Lower leg skin (tissue), 3 donors: ENCODE data around the gene PTGIS.

Source experiments
- CTCF ChIP-seq, 3 donors: fragments of 450-650 bp; IDR thresholded peaks; one replicate each; pipeline ENCODE4 v1.5.1; 2016; ENCODE audit warnings: antibody characterized with exemption in 3 of 3, mild to moderate bottlenecking in 3 of 3, moderate library complexity in 2 of 3
- POLR2A ChIP-seq, 2 donors: fragments of 450-650 bp; IDR thresholded peaks; one replicate each; pipeline ENCODE4 v1.6.1; 2016 to 2017; ENCODE audit warnings: antibody characterized with exemption in 2 of 2, mild to moderate bottlenecking in 1 of 2, moderate library complexity in 1 of 2

DNA sequence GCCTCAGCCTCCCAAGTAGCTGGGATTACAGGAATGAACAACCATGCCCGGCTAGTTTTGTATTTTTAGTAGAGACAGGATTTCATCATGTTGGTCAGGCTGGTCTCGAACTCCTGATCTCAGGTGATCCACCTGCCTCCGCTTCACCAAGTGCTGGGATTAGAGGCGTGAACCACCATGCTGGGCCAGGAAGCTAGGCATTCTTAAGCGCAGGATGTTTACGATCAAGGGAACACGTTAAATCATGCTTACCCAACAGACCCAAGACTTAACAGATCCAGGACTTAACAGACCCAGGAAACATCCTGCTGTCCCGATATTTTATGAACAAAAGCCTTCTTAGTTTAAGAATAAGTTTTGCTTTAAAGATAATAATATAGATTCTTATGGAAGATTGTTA, 9.1 kb downstream of the PTGIS start:
- TF ChIP-seq CTCF (IDR thresholded peaks at IDR 0.05) = no peak
- TF ChIP-seq POLR2A (IDR thresholded peaks at IDR 0.05) = no peak
